Body of pancreas (tissue), 4 donors: ENCODE results near the gene UPF3A.

Experiments
- POLR2A ChIP-seq, 3 donors: fragments of 450-650 bp; IDR thresholded peaks; one replicate each; pipeline ENCODE4 v1.6.1; 2016; ENCODE audit warnings: antibody characterized with exemption in 3 of 3, mild to moderate bottlenecking in 2 of 3
- TF ChIP-seq, protein P1 (sequence below), 7 experiments: fragments of 450-650 bp in 4 of 7; fragments of 200-600 bp in 3 of 7; sonication (generic) in 3 of 7; IDR thresholded peaks; one replicate each; pipeline ENCODE4 v1.5.1; 2016 to 2019; ENCODE audit warnings: antibody characterized with exemption in 7 of 7

DNA sequence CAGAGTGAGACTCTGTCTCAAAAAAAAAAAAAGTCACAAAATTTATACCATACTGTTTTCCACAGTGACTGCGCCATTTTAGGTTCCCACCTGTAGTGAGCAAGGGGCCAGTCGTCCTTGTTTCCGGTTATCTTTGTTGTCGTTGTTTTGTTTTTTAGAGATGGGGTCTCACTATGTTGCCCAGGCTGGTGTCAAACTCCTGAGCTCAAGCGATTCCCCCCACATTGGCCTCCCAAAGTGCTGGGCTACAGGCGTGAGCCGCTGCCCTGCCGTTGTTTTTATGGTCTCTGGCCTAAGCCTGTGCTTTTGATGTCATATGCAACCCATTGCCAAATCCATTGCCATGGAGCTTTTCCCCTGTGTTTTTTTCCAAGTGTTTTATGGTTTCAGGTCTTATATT, 3.3 kb downstream of the UPF3A start:
- TF ChIP-seq, protein P1, sequence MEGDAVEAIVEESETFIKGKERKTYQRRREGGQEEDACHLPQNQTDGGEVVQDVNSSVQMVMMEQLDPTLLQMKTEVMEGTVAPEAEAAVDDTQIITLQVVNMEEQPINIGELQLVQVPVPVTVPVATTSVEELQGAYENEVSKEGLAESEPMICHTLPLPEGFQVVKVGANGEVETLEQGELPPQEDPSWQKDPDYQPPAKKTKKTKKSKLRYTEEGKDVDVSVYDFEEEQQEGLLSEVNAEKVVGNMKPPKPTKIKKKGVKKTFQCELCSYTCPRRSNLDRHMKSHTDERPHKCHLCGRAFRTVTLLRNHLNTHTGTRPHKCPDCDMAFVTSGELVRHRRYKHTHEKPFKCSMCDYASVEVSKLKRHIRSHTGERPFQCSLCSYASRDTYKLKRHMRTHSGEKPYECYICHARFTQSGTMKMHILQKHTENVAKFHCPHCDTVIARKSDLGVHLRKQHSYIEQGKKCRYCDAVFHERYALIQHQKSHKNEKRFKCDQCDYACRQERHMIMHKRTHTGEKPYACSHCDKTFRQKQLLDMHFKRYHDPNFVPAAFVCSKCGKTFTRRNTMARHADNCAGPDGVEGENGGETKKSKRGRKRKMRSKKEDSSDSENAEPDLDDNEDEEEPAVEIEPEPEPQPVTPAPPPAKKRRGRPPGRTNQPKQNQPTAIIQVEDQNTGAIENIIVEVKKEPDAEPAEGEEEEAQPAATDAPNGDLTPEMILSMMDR (IDR thresholded peaks at IDR 0.05): no peak
- no peak for TF ChIP-seq POLR2A (IDR thresholded peaks at IDR 0.05)
